ENCODE measurements around the gene RAP1GAP. TPM values are rescaled to one million over a fixed set of nuclear protein-coding genes. Genes with fewer than 3 reads are reported as not detected.
A peak's percentile ranks its signal among the peaks of the same experiment; 100 is the strongest.

RAP1GAP gene
- total RNA-seq, 4 donors from 2014 or later, result 0.46 to 0.75 TPM; not detected in 2

DNA sequence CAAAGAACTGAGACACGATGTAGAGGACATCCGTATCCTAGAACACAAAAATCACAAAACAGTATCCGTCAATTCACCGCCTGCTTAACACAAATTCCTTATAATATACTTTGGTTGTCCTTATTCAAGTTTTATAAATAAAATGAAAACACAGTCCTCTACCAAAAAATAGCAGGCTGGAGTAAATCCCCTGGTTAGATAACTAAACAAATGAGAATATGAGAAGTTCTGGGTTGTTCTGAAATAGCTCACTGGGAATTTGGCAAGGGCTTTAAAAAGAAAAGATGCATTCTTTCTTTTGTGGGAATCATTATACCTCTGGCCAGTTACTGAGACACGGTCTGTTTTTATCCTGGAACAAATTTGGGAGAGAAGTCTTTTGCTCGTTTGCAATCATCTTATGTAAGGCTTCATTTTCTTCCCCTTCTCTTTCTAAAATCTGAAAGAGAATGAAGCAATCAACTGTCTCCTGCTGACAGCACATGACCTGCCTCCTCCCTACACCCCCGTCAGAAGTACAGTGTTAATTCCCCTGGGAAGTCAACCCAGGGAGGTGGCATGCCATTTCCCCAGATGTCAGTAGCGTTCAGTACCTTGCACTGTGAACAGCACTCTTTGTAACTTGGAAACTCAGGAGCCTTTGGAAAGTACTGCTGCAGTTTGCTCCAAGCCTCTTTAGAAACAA, 37.1 kb upstream of the RAP1GAP start:
- ATAC-seq (no peak), DNase-seq (peak in 1 of 2 donors; percentile 12)
- intact Hi-C loops (cut with DNase I; ENCODE audit: low total_unique reads), result no loop called here
- in situ Hi-C loops (cut with MboI; ENCODE audit: low sequenced_read_pairs in 4 of 4), result no loop called here
- Histone ChIP-seq H3K27ac (no peak overlapping the region), H3K4me1 (no peaks in the 10 kb centered on the region), H3K27me3 (no peaks in the 10 kb centered on the region), H3K9me3 (no peaks in the 10 kb centered on the region), H3K4me3 (no peak overlapping the region), H3K36me3 (peaks cover 0 to 45% of the 10 kb centered on the region in 2 donors)
- TF ChIP-seq, protein P1, sequence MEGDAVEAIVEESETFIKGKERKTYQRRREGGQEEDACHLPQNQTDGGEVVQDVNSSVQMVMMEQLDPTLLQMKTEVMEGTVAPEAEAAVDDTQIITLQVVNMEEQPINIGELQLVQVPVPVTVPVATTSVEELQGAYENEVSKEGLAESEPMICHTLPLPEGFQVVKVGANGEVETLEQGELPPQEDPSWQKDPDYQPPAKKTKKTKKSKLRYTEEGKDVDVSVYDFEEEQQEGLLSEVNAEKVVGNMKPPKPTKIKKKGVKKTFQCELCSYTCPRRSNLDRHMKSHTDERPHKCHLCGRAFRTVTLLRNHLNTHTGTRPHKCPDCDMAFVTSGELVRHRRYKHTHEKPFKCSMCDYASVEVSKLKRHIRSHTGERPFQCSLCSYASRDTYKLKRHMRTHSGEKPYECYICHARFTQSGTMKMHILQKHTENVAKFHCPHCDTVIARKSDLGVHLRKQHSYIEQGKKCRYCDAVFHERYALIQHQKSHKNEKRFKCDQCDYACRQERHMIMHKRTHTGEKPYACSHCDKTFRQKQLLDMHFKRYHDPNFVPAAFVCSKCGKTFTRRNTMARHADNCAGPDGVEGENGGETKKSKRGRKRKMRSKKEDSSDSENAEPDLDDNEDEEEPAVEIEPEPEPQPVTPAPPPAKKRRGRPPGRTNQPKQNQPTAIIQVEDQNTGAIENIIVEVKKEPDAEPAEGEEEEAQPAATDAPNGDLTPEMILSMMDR (IDR thresholded peaks at IDR 0.05 in 4 of 5, conservative IDR thresholded peaks at IDR 0.05 in 1 of 5), result no peak

DNA sequence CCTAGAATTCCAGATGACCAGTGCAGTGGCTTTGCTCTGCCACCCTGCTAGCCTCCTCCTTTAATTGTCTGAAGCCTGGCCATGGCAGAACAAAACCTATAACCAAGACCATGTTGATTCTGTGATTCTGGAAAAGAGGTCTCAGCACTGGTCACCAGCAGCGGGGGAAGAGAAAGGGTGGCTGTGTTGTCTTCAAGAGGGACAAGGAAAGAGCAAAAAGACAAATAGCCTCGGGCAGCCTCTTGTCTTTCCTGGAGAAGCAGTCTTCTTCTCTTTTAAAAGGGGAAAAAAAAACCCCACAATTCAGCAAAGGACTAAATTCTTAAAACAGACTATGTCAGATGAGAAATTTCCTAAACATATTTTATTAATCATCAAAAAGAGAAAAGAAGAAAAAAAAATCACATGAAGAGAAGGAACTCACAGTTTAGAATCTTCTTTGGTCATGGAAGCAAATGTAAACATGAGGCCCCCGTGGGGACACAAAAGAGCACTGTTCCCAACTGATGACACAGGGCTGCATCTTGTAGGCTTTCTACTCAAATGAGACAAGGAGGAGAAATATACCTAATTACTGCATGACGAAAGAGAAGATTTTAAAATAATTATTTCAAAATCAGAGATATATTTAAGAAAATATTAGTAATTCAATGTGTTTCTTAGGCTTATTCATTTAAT, 36.3 kb upstream of the RAP1GAP start:
- no peak for ATAC-seq
- TF ChIP-seq, protein P1 (IDR thresholded peaks at IDR 0.05 in 4 of 5, conservative IDR thresholded peaks at IDR 0.05 in 1 of 5), result no peak
- TF ChIP-seq POLR2A (IDR thresholded peaks at IDR 0.05), result no peak
- Histone ChIP-seq H3K4me1 (no peaks in the 10 kb centered on the region), H3K4me3 (no peak overlapping the region), H3K9me3 (no peaks in the 10 kb centered on the region), H3K27me3 (no peaks in the 10 kb centered on the region), H3K27ac (no peak overlapping the region), H3K36me3 (peaks cover 0 to 53% of the 10 kb centered on the region in 2 donors)
- in situ Hi-C loops (cut with MboI; ENCODE audit: low sequenced_read_pairs in 4 of 4), result no loop called here
- intact Hi-C loops (cut with DNase I; ENCODE audit: low total_unique reads), result no loop called here
- no peak for DNase-seq

DNA sequence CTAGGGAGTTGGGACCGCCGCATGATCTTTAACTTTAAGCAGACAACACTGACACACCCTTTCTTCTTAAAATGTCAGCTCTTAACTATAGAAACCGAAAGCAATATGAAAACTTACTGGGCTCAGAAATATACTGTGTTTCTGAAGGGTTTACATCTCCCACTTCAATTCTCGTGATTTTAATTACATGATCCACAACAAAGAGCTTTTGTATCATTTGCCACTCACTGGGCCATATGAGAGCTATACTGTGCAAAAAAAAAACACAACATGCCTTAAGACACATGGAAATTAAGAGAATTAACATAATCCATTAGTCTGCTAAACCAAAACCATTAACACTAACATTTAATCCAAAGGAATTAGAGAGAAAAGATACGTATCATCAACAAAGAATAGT, 35.0 kb upstream of the RAP1GAP start:
- Histone ChIP-seq H3K36me3 (peaks cover 0 to 64% of the 10 kb centered on the region in 2 donors), H3K27ac (no peak overlapping the region), H3K4me1 (no peaks in the 10 kb centered on the region), H3K27me3 (no peaks in the 10 kb centered on the region), H3K9me3 (no peaks in the 10 kb centered on the region), H3K4me3 (no peak overlapping the region)
- no peak for TF ChIP-seq POLR2A (IDR thresholded peaks at IDR 0.05)
- TF ChIP-seq, protein P1 (IDR thresholded peaks at IDR 0.05 in 4 of 5, conservative IDR thresholded peaks at IDR 0.05 in 1 of 5), result no peak
- no peak for ATAC-seq
- intact Hi-C loops (cut with DNase I; ENCODE audit: low total_unique reads), result no loop called here
- no peak for DNase-seq
- in situ Hi-C loops (cut with MboI; ENCODE audit: low sequenced_read_pairs in 4 of 4), result no loop called here

DNA sequence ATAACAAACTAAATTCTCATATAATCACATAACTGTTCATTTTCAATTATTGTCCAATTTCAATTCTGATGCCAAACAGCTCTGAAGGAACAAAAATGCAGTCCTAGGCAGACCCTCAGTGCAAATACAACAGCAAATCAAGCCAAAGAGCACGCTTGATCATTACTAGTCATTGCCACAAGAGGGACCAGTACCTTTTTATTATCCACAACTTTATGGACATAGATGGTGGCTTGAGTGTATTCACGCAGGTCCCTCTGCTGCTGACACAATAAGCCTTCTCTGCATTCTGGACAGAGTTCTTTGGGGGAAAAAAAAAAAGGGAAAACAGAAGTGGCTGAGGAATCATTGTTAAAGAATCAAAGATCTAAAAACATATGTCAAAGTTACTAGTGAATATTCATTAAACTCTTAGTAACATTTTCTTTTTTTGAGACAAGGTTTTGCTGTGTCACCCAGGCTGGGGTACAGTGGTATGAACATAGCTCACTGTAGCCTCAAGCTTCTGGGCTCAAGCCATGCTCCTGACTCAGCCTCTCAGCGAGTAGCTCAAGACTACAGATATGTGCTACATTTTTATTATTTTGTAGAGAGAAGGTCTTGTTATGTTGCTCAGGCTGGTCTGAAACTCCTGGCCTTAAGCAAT, 34.3 kb upstream of the RAP1GAP start:
- intact Hi-C loops (cut with DNase I; ENCODE audit: low total_unique reads), result no loop called here
- no peaks in the 10 kb centered on the region for H3K27me3 ChIP-seq
- DNase-seq (no peak), ATAC-seq (no peak)
- no peaks in the 10 kb centered on the region for H3K9me3 ChIP-seq
- in situ Hi-C loops (cut with MboI; ENCODE audit: low sequenced_read_pairs in 4 of 4), result no loop called here
- no peak for TF ChIP-seq POLR2A (IDR thresholded peaks at IDR 0.05)
- TF ChIP-seq, protein P1 (IDR thresholded peaks at IDR 0.05 in 4 of 5, conservative IDR thresholded peaks at IDR 0.05 in 1 of 5), result peak in 1 of 5 experiments; percentile 12
- peaks cover 0 to 68% of the 10 kb centered on the region in 2 donors for H3K36me3 ChIP-seq
- no peaks in the 10 kb centered on the region for H3K4me1 ChIP-seq
- H3K27ac ChIP-seq, result no peak overlapping the region
- no peak overlapping the region for H3K4me3 ChIP-seq

Data from gastrocnemius medialis (tissue), 4 donors.